ENCODE data around the gene UBTD1.

- TF ChIP-seq CTCF (IDR thresholded peaks at IDR 0.05; ENCODE audit: poor library complexity, severe bottlenecking) = peak; percentile 2
- no peak for TF ChIP-seq REST (IDR thresholded peaks at IDR 0.05; ENCODE audit: borderline replicate concordance)
- no peak for TF ChIP-seq EP300 (conservative IDR thresholded peaks at IDR 0.05; ENCODE audit: poor library complexity, severe bottlenecking)
- no peak for TF ChIP-seq RAD21 (conservative IDR thresholded peaks at IDR 0.05)
- TF ChIP-seq EZH2 (IDR thresholded peaks at IDR 0.05; ENCODE audit: borderline replicate concordance, insufficient read depth, low read length, poor library complexity, severe bottlenecking) = no peak
- no peak for TF ChIP-seq POLR2AphosphoS5 (IDR thresholded peaks at IDR 0.05)
- TF ChIP-seq SMC3 (conservative IDR thresholded peaks at IDR 0.05; ENCODE audit: poor library complexity) = no peak
Measured at GRCh38 chr10:97499561-97500296, 1.0 kb downstream of the UBTD1 start.

Measured in neural cell (in vitro differentiated cells).